Neural cell (in vitro differentiated cells): ENCODE data around the gene PRKCZ. TPM values are rescaled to one million over a fixed set of nuclear protein-coding genes. Genes with fewer than 3 reads are reported as not detected.

Experiments
- H2AFZ ChIP-seq: fragments of 200-600, 300-800 bp; sonication (generic), shearing (Covaris generic); 2 replicates; pipeline ENCODE4 v1.6.0; 2014; ENCODE audit warnings: low read depth, mild to moderate bottlenecking, antibody characterized with exemption, low read length, moderate library complexity
- H3F3A ChIP-seq: fragments of 200-600 bp; shearing (Covaris generic); 2 replicates; pipeline ENCODE4 v1.6.1; 2016; ENCODE audit warnings: mild to moderate bottlenecking, moderate library complexity, mixed read lengths, antibody characterized with exemption, low read length; ENCODE audit not compliant: insufficient read depth, poor library complexity, severe bottlenecking
- H3K27ac ChIP-seq: fragments of 200-600, 300-800 bp; sonication (generic), shearing (Covaris generic); 2 replicates; pipeline ENCODE4 v1.5.1; 2014; ENCODE audit warnings: mild to moderate bottlenecking, low read length, moderate library complexity
- H3K27me3 ChIP-seq: fragments of 300-800, 200-600 bp; sonication (generic), shearing (Covaris generic); 2 replicates; pipeline ENCODE4 v1.6.0; 2014; ENCODE audit warnings: mild to moderate bottlenecking, low read depth, low read length, moderate library complexity; ENCODE audit not compliant: insufficient read depth
- H3K36me3 ChIP-seq: fragments of 300-800, 200-600 bp; sonication (generic), shearing (Covaris generic); 2 replicates; pipeline ENCODE4 v1.5.1; 2014; ENCODE audit warnings: mild to moderate bottlenecking, antibody characterized with exemption, low read length, moderate library complexity; ENCODE audit not compliant: insufficient read depth
- H3K4me2 ChIP-seq: fragments of 300-800, 200-600 bp; sonication (generic), shearing (Covaris generic); 2 replicates; pipeline ENCODE4 v1.6.0; 2014; ENCODE audit warnings: mild to moderate bottlenecking, low read length
- H3K4me3 ChIP-seq: fragments of 300-800, 200-600 bp; sonication (generic), shearing (Covaris generic); 2 replicates; pipeline ENCODE4 v1.5.1; 2014; ENCODE audit warnings: mild to moderate bottlenecking, low read length, moderate library complexity
- H3K79me2 ChIP-seq: fragments of 200-600 bp; shearing (Covaris generic); replicated peaks from 2 replicates; pipeline ENCODE4 v1.6.0; 2014; ENCODE audit warnings: mild to moderate bottlenecking, low read length, moderate library complexity; ENCODE audit not compliant: insufficient read depth
- H3K9ac ChIP-seq: fragments of 300-800, 200-600 bp; sonication (generic), shearing (Covaris generic); 2 replicates; pipeline ENCODE4 v1.6.1; 2016; ENCODE audit warnings: mild to moderate bottlenecking, low read length, mixed read lengths
- H3K9me2 ChIP-seq: fragments of 200-600 bp; shearing (Covaris generic); 2 replicates; pipeline ENCODE4 v1.6.1; 2016; ENCODE audit warnings: mild to moderate bottlenecking, low read length, mixed read lengths; ENCODE audit not compliant: insufficient read depth
- H3K9me3 ChIP-seq: fragments of 200-600, 300-800 bp; sonication (generic), shearing (Covaris generic); 2 replicates; pipeline ENCODE4 v1.6.1; 2016; ENCODE audit warnings: mild to moderate bottlenecking, mixed run types, low read length, moderate library complexity, mixed read lengths
- H4K20me1 ChIP-seq: fragments of 200-600 bp; shearing (Covaris generic); 2 replicates; pipeline ENCODE4 v1.6.1; 2016; ENCODE audit warnings: mild to moderate bottlenecking, mixed run types; ENCODE audit not compliant: insufficient read depth
- EP300 ChIP-seq: fragments of 450-650 bp; conservative IDR thresholded peaks from 2 replicates; pipeline ENCODE4 v1.6.1; 2014; ENCODE audit warnings: antibody characterized with exemption, mild to moderate bottlenecking, moderate library complexity; ENCODE audit not compliant: poor library complexity, severe bottlenecking
- EZH2 ChIP-seq: fragments of 200-600, 300-800 bp; shearing (Covaris generic), sonication (generic); IDR thresholded peaks from 2 replicates; pipeline ENCODE4 v1.6.1; 2014; ENCODE audit warnings: antibody characterized with exemption, low read length, borderline replicate concordance, mild to moderate bottlenecking; ENCODE audit not compliant: insufficient read depth, poor library complexity, severe bottlenecking
- MXI1 ChIP-seq: fragments of 450-650 bp; conservative IDR thresholded peaks from 2 replicates; pipeline ENCODE4 v1.6.1; 2014; ENCODE audit warnings: antibody characterized with exemption, mild to moderate bottlenecking; ENCODE audit not compliant: poor library complexity, severe bottlenecking
- POLR2AphosphoS5 ChIP-seq: IDR thresholded peaks from 2 replicates; pipeline ENCODE4 v1.6.1; 2012
- RAD21 ChIP-seq: fragments of 450-650 bp; conservative IDR thresholded peaks from 2 replicates; pipeline ENCODE4 v1.6.1; 2014; ENCODE audit warnings: antibody characterized with exemption, mild to moderate bottlenecking, moderate library complexity
- SMC3 ChIP-seq: fragments of 450-650 bp; conservative IDR thresholded peaks from 2 replicates; pipeline ENCODE4 v1.6.1; 2014; ENCODE audit warnings: antibody characterized with exemption, mild to moderate bottlenecking, moderate library complexity; ENCODE audit not compliant: poor library complexity
- TAF1 ChIP-seq: IDR thresholded peaks from 2 replicates; pipeline ENCODE4 v1.6.1; 2012; ENCODE audit warnings: low read depth
- polyA plus RNA-seq: library from polyadenylated mRNA; depleted of rRNA; stranded (reverse); fragments of >200 nt; gene quantifications from 2 replicates; pipeline ENCODE4 v1.2.3, GENCODE V29; 2014
- TF ChIP-seq, protein P1 (sequence below): fragments of 450-650 bp; IDR thresholded peaks from 2 replicates; pipeline ENCODE4 v1.5.1; 2014; ENCODE audit warnings: antibody characterized with exemption, mild to moderate bottlenecking, moderate library complexity; ENCODE audit not compliant: poor library complexity, severe bottlenecking
- TF ChIP-seq, protein P2 (sequence below): IDR thresholded peaks from 2 replicates; pipeline ENCODE4 v1.6.1; 2012; ENCODE audit warnings: borderline replicate concordance

Gene PRKCZ
- polyA plus RNA-seq, 1 donor from 2014 or later: 54.9 TPM

DNA sequence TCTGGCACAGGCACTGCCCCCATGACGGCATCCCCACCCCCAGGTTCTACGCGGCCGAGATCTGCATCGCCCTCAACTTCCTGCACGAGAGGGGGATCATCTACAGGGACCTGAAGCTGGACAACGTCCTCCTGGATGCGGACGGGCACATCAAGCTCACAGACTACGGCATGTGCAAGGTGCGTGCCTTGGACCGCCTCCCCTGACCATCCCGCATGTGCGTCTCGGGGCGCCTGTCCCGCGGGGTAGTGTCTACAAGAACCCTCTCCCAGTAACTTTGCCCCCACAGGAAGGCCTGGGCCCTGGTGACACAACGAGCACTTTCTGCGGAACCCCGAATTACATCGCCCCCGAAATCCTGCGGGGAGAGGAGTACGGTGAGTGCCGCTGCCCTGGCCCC lies 121.8 kb downstream of the PRKCZ start:
- no peak for TF ChIP-seq RAD21
- TF ChIP-seq MXI1: no peak
- TF ChIP-seq TAF1: no peak
- TF ChIP-seq SMC3: no peak
- TF ChIP-seq, protein P1, sequence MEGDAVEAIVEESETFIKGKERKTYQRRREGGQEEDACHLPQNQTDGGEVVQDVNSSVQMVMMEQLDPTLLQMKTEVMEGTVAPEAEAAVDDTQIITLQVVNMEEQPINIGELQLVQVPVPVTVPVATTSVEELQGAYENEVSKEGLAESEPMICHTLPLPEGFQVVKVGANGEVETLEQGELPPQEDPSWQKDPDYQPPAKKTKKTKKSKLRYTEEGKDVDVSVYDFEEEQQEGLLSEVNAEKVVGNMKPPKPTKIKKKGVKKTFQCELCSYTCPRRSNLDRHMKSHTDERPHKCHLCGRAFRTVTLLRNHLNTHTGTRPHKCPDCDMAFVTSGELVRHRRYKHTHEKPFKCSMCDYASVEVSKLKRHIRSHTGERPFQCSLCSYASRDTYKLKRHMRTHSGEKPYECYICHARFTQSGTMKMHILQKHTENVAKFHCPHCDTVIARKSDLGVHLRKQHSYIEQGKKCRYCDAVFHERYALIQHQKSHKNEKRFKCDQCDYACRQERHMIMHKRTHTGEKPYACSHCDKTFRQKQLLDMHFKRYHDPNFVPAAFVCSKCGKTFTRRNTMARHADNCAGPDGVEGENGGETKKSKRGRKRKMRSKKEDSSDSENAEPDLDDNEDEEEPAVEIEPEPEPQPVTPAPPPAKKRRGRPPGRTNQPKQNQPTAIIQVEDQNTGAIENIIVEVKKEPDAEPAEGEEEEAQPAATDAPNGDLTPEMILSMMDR: no peak
- no peak for TF ChIP-seq EP300
- TF ChIP-seq, protein P2, sequence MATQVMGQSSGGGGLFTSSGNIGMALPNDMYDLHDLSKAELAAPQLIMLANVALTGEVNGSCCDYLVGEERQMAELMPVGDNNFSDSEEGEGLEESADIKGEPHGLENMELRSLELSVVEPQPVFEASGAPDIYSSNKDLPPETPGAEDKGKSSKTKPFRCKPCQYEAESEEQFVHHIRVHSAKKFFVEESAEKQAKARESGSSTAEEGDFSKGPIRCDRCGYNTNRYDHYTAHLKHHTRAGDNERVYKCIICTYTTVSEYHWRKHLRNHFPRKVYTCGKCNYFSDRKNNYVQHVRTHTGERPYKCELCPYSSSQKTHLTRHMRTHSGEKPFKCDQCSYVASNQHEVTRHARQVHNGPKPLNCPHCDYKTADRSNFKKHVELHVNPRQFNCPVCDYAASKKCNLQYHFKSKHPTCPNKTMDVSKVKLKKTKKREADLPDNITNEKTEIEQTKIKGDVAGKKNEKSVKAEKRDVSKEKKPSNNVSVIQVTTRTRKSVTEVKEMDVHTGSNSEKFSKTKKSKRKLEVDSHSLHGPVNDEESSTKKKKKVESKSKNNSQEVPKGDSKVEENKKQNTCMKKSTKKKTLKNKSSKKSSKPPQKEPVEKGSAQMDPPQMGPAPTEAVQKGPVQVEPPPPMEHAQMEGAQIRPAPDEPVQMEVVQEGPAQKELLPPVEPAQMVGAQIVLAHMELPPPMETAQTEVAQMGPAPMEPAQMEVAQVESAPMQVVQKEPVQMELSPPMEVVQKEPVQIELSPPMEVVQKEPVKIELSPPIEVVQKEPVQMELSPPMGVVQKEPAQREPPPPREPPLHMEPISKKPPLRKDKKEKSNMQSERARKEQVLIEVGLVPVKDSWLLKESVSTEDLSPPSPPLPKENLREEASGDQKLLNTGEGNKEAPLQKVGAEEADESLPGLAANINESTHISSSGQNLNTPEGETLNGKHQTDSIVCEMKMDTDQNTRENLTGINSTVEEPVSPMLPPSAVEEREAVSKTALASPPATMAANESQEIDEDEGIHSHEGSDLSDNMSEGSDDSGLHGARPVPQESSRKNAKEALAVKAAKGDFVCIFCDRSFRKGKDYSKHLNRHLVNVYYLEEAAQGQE: no peak
- no peak for TF ChIP-seq POLR2AphosphoS5
- no peak for TF ChIP-seq EZH2
- Histone ChIP-seq H3K4me3 (no peak overlapping the region), H3K27ac (no peak overlapping the region), H3F3A (no peaks in the 10 kb centered on the region), H3K9me3 (no peaks in the 10 kb centered on the region), H3K27me3 (no peaks in the 10 kb centered on the region), H3K79me2 (no peaks in the 10 kb centered on the region), H3K36me3 (no peaks in the 10 kb centered on the region), H4K20me1 (no peaks in the 10 kb centered on the region), H3K9me2 (no peaks in the 10 kb centered on the region), H2AFZ (no peak overlapping the region), H3K4me2 (no peak overlapping the region), H3K9ac (no peak overlapping the region)

DNA sequence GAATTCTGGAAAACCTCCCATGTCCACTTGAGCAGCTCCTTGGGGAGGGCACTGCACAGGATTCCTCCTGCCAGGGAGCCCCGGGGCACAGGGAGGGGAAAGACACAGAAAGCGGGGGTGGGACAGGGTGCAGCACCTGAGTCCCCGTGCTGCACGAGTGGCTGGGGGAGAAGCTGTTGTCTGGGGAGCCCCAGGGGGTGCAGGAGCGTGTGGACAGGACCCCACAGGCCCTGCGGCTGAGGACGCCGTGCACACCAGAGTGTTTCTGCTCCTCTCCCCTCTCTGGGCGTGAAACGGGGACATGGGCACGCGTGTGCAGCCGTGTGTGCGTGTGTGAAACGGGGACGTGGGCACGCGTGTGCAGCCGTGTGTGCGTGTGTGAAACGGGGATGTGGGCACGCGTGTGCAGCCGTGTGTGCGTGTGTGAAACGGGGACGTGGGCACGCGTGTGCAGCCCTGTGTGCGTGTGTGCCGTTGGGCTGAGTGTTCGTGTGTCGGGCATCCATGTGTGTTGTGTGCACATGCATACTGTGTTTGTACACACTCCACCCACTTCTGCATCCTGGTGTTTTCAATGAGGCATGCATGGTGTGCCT lies 122.4 kb downstream of the PRKCZ start:
- no peaks in the 10 kb centered on the region for H3K79me2 ChIP-seq
- TF ChIP-seq EZH2: no peak
- no peak for TF ChIP-seq SMC3
- TF ChIP-seq MXI1: no peak
- no peak for TF ChIP-seq TAF1
- TF ChIP-seq EP300: no peak
- TF ChIP-seq, protein P2: no peak
- no peaks in the 10 kb centered on the region for H4K20me1 ChIP-seq
- H2AFZ ChIP-seq: no peak overlapping the region
- no peak overlapping the region for H3K4me3 ChIP-seq
- no peak overlapping the region for H3K4me2 ChIP-seq
- no peaks in the 10 kb centered on the region for H3K9me2 ChIP-seq
- H3F3A ChIP-seq: no peaks in the 10 kb centered on the region
- no peak overlapping the region for H3K27ac ChIP-seq
- H3K9ac ChIP-seq: no peak overlapping the region
- no peaks in the 10 kb centered on the region for H3K9me3 ChIP-seq
- H3K27me3 ChIP-seq: no peaks in the 10 kb centered on the region
- no peaks in the 10 kb centered on the region for H3K36me3 ChIP-seq
